ENCODE measurements around the gene CTDSP2. TPM values are rescaled to one million over a fixed set of nuclear protein-coding genes. Genes with fewer than 3 reads are reported as not detected.

The CTDSP2 gene
- total and polyA plus RNA-seq, 2 of the 8 experiments (the other 6 are each of a cell fraction or from before 2014, with no cell fraction given): 71.3 to 91.7 TPM

- H3K14ac ChIP-seq (ENCODE audit: insufficient read length): no peak overlapping the region
- no peak overlapping the region for H3K56ac ChIP-seq (replicated peaks; ENCODE audit: insufficient read length, low read depth, low read length)
- FAIRE-seq (no peak), DNase-seq (ENCODE audit: low read depth in 1 of 2, low spot score in 2 of 2) (no peak)
- peak overlapping the region in 1 of 4 experiments; percentile 29; a peak in 3 of 7 replicates for H3K9ac ChIP-seq (replicated peaks in 1 of 4; ENCODE audit: extremely low read depth in 1 of 4, low read depth in 3 of 4, low read length in 3 of 4)
- peaks cover 14 to 38% (median 25%) of the 10 kb centered on the region in 4 experiments for H3K4me1 ChIP-seq (replicated peaks in 1 of 4; ENCODE audit: control insufficient read depth in 3 of 4, insufficient read depth in 4 of 4, low read length in 3 of 4)
- H2BK20ac ChIP-seq (ENCODE audit: low read length): 0 out of 2 replicates have a peak overlapping the region, but pooled peaks have one; percentile 61
- H2BK12ac ChIP-seq (ENCODE audit: low read depth, low read length): peak overlapping the region; percentile 33; the same call in 1 of the 2 replicates
- H3K4me2 ChIP-seq (ENCODE audit: insufficient read depth in 1 of 2, low read depth in 2 of 2, low read length in 2 of 2): peak overlapping the region; percentile 23 to 60
- 0 out of 2 replicates have a peak overlapping the region, but pooled peaks have one; percentile 90 for H2BK15ac ChIP-seq (ENCODE audit: low read length)
- 61% methylated on average over 13 of the region's 13 CpGs; no CpG with 5 or more reads in 1 of the 2 experiments for WGBS, 2 experiments (ENCODE audit: extremely low coverage in 1 of 2, insufficient coverage in 1 of 2, insufficient read length in 1 of 2, insufficient replicate concordance in 2 of 2, low coverage in 1 of 2, low lambda C conversion rate in 2 of 2, missing lambda C conversion rate in 1 of 2)
- peak overlapping the region in 1 of 4 experiments; percentile 11; a peak in 1 of 8 replicates for H3K4me3 ChIP-seq (ENCODE audit: extremely low read depth in 1 of 4, insufficient read depth in 2 of 4, low read depth in 3 of 4, low read length in 4 of 4)
- no peak overlapping the region for H3K23ac ChIP-seq (ENCODE audit: insufficient read length)
- peaks cover 4% of the 10 kb centered on the region; the same call in 1 of the 2 replicates for H3K23me2 ChIP-seq (ENCODE audit: low read depth, low read length)
- no peaks in the 10 kb centered on the region for H3K79me1 ChIP-seq (ENCODE audit: low read depth, low read length)
- H4K5ac ChIP-seq (ENCODE audit: insufficient read length, low read depth, low read length): no peak overlapping the region
- H4K20me1 ChIP-seq (replicated peaks in 1 of 2; ENCODE audit: control insufficient read depth in 1 of 2, insufficient read depth in 2 of 2, low read length in 2 of 2): no peaks in the 10 kb centered on the region
- peak overlapping the region; percentile 20; the same call in 1 of the 2 replicates for H2BK5ac ChIP-seq (ENCODE audit: low read depth, low read length)
- no peaks in the 10 kb centered on the region for H3K79me2 ChIP-seq (ENCODE audit: control insufficient read depth in 1 of 2, insufficient read depth in 2 of 2, low read length in 2 of 2)
- no peak overlapping the region for H2AK5ac ChIP-seq (ENCODE audit: low read depth, low read length)
- H2AFZ ChIP-seq (ENCODE audit: low read length): peak overlapping the region; percentile 88
- H3K36me3 ChIP-seq (ENCODE audit: control insufficient read depth in 2 of 4, insufficient read depth in 4 of 4, low read length in 3 of 4): no peaks in the 10 kb centered on the region
- peak overlapping the region; percentile 68 for H4K91ac ChIP-seq (replicated peaks; ENCODE audit: insufficient read length, low read length)
- no peak overlapping the region for H3K27ac ChIP-seq (ENCODE audit: low read depth, low read length)
- peaks cover 0 to 10% (median 8%) of the 10 kb centered on the region in 4 experiments; a peak in 4 of 7 replicates for H3K27me3 ChIP-seq (replicated peaks in 1 of 4; ENCODE audit: control insufficient read depth in 3 of 4, extremely low read depth in 1 of 4, insufficient read depth in 3 of 4, low read length in 3 of 4)
- H3K9me3 ChIP-seq (ENCODE audit: insufficient read depth in 2 of 2, low read depth in 1 of 2, low read length in 1 of 2): no peaks in the 10 kb centered on the region
- CTCF ChIA-PET (ENCODE audit: partially characterized antibody): interaction anchor here (0.9 to 8.7 kb wide), 11 partner anchors 11 to 75 kb away, joined by 3 to 119 read pairs (median 19); partner anchors contain the start of gene AVIL
- peak overlapping the region; percentile 72; the same call in 1 of the 2 replicates for H3K18ac ChIP-seq (ENCODE audit: extremely low read depth, low read length)
- H3K4ac ChIP-seq (replicated peaks; ENCODE audit: insufficient read length, low read depth, low read length): no peak overlapping the region
- no peak overlapping the region for H4K8ac ChIP-seq (ENCODE audit: extremely low read depth, insufficient read depth, low read length)
- H2BK120ac ChIP-seq (replicated peaks; ENCODE audit: low read depth, low read length): no peak overlapping the region
- POLR2A ChIA-PET (ENCODE audit: partially characterized antibody): interaction anchor here (0.7 to 8.6 kb wide), 6 partner anchors 10 to 122 kb away, joined by 3 to 181 read pairs (median 6); partner anchors contain the start of genes CTDSP2, EEF1AKMT3 and METTL1
- TF ChIP-seq ASH2L (IDR thresholded peaks at IDR 0.05; ENCODE audit: low read length) (peak; percentile 92), RAD21 (IDR thresholded peaks at IDR 0.05 in 1 of 2, conservative IDR thresholded peaks at IDR 0.05 in 1 of 2; ENCODE audit: low read depth in 2 of 2, low read length in 2 of 2) (peak in 1 of 2 experiments; percentile 5; a peak in 1 of 4 replicates), EGR1 (IDR thresholded peaks at IDR 0.05; ENCODE audit: borderline replicate concordance, low read depth, low read length) (peak; percentile 30; the same call in 1 of the 2 replicates), TAF7 (optimal IDR thresholded peaks at IDR 0.05; ENCODE audit: borderline replicate concordance, low read depth, low read length) (no peak), TBP (IDR thresholded peaks at IDR 0.05; ENCODE audit: low read depth, low read length) (peak; percentile 22; the same call in 1 of the 2 replicates), SP1 (IDR thresholded peaks at IDR 0.05; ENCODE audit: low read depth, low read length) (peak; percentile 44; the same call in 1 of the 2 replicates), KDM1A (IDR thresholded peaks at IDR 0.05; ENCODE audit: borderline replicate concordance, low read length) (no peak), BRCA1 (IDR thresholded peaks at IDR 0.05; ENCODE audit: low read depth, low read length) (no peak), RBBP5 (IDR thresholded peaks at IDR 0.05; ENCODE audit: borderline replicate concordance, low read depth, low read length) (peak; percentile 95), TAF1 (IDR thresholded peaks at IDR 0.05; ENCODE audit: low read depth, low read length) (peak; percentile 34; the same call in 1 of the 2 replicates)
These were observed 47.2 kb upstream of the CTDSP2 start for GRCh38 chr12:57893431-57894353.

Data from H1 (cell line).